Keratinocyte (primary cell): ENCODE data around the gene GPR137.

Experiments
- EZH2 ChIP-seq: IDR thresholded peaks from one replicate; pipeline ENCODE4 v1.6.1; 2012; ENCODE audit warnings: inconsistent platforms, mild to moderate bottlenecking, low read length, moderate library complexity
- TF ChIP-seq, protein P1 (sequence below), 3 experiments: IDR thresholded peaks in 1 of 3; conservative IDR thresholded peaks in 1 of 3; optimal IDR thresholded peaks in 1 of 3; 2 replicates in 2 of 3; 3 replicates in 1 of 3; pipeline versions ENCODE3 to v1.5.1; 2011; ENCODE audit warnings: low read length in 3 of 3, mild to moderate bottlenecking in 3 of 3, moderate library complexity in 2 of 3, control low read depth in 1 of 3, inconsistent platforms in 1 of 3; ENCODE audit not compliant: insufficient read depth in 2 of 3; ENCODE audit errors: extremely low read depth in 1 of 3

DNA sequence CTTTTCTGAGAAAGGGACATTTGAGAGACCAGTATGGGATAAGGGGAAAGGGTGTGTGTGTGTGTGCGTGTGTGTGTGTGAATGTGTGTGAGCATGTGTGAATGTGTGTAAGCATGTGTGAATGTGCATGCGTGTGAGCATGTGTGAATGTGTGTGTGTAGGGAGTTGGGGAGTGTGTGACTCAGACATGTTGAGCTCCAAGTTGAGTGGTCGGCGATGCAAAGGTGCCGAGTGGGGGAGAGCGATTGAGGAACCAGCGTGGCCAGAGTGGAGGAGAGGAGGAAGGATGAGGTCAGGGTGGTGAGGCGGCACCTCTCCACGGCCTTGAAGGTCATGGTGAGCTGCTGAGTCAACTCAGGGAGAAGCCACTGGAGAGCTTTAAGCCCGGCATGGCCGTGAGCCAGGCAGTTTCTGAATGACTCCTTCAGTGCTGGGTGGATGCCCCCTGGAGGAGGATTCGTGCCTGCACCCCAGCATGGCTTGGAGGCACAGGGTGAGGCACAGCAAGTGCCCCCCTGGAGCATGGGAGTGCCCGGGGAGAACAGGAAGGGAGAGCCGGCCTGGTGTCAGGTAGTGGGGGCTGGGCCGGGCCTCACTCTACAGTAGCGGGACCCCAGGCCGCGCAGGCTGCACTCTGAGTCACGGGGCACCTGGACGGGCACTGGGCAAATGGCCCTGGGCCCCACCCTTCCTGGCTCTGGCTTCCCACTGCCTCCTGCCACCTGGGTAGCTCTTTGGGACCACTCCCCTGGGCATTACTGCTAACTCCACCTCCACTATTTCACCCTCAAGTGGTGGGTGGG lies 46.1 kb downstream of the GPR137 start:
- no peak for TF ChIP-seq EZH2
- TF ChIP-seq, protein P1, sequence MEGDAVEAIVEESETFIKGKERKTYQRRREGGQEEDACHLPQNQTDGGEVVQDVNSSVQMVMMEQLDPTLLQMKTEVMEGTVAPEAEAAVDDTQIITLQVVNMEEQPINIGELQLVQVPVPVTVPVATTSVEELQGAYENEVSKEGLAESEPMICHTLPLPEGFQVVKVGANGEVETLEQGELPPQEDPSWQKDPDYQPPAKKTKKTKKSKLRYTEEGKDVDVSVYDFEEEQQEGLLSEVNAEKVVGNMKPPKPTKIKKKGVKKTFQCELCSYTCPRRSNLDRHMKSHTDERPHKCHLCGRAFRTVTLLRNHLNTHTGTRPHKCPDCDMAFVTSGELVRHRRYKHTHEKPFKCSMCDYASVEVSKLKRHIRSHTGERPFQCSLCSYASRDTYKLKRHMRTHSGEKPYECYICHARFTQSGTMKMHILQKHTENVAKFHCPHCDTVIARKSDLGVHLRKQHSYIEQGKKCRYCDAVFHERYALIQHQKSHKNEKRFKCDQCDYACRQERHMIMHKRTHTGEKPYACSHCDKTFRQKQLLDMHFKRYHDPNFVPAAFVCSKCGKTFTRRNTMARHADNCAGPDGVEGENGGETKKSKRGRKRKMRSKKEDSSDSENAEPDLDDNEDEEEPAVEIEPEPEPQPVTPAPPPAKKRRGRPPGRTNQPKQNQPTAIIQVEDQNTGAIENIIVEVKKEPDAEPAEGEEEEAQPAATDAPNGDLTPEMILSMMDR (optimal IDR thresholded peaks at IDR 0.05 in 1 of 3, IDR thresholded peaks at IDR 0.05 in 1 of 3, conservative IDR thresholded peaks at IDR 0.05 in 1 of 3; ENCODE audit: extremely low read depth in 1 of 3, insufficient read depth in 2 of 3, low read length in 3 of 3), result peak; percentile 82 to 91 (median 90)
